ENCODE results near the gene CHURC1.

The CHURC1 gene

GRCh38 chr14:64953310-64953654 lies 39.0 kb downstream of the CHURC1 start:
- Histone ChIP-seq H3K9ac (ENCODE audit: low read depth, low read length) (no peak overlapping the region), H2AFZ (ENCODE audit: low read depth, low read length) (no peak overlapping the region), H3K27me3 (ENCODE audit: insufficient read depth, low read length, poor library complexity) (no peaks in the 10 kb centered on the region), H3K36me3 (ENCODE audit: insufficient read depth, low read length) (peaks cover 41% of the 10 kb centered on the region), H3K4me1 (ENCODE audit: insufficient read depth, low read length) (no peaks in the 10 kb centered on the region), H3K27ac (ENCODE audit: low read length) (no peak overlapping the region), H4K20me1 (ENCODE audit: insufficient read depth, low read length) (0 out of 2 replicates have a peak, but pooled peaks cover 3% of the 10 kb centered on the region), H3K9me3 (ENCODE audit: insufficient read depth, low read length, severe bottlenecking) (no peaks in the 10 kb centered on the region), H3K4me2 (ENCODE audit: insufficient read depth, low read length) (no peak overlapping the region), H3K79me2 (ENCODE audit: insufficient read depth, low read length) (no peaks in the 10 kb centered on the region), H3K4me3 (ENCODE audit: low read depth in 1 of 2, low read length in 2 of 2) (no peak overlapping the region)
- ATAC-seq (ENCODE audit: insufficient read depth, low read depth): 0 out of 3 replicates have a peak, but pooled peaks have one; percentile 18
- no peak for DNase-seq
- TF ChIP-seq EZH2 (IDR thresholded peaks at IDR 0.05; ENCODE audit: borderline replicate concordance, low read depth, low read length, severe bottlenecking) (no peak), CTCF (IDR thresholded peaks at IDR 0.05; ENCODE audit: borderline replicate concordance, extremely low read depth, low read length, poor library complexity, severe bottlenecking) (no peak)

- Histone ChIP-seq H2AFZ (ENCODE audit: low read depth, low read length) (no peak overlapping the region), H3K4me3 (ENCODE audit: low read depth in 1 of 2, low read length in 2 of 2) (no peak overlapping the region), H3K27me3 (ENCODE audit: insufficient read depth, low read length, poor library complexity) (no peaks in the 10 kb centered on the region), H3K4me1 (ENCODE audit: insufficient read depth, low read length) (no peaks in the 10 kb centered on the region), H3K9me3 (ENCODE audit: insufficient read depth, low read length, severe bottlenecking) (no peaks in the 10 kb centered on the region), H3K9ac (ENCODE audit: low read depth, low read length) (no peak overlapping the region), H3K27ac (ENCODE audit: low read length) (no peak overlapping the region), H3K79me2 (ENCODE audit: insufficient read depth, low read length) (no peaks in the 10 kb centered on the region), H4K20me1 (ENCODE audit: insufficient read depth, low read length) (peaks cover 5% of the 10 kb centered on the region; the same call in 1 of the 2 replicates), H3K36me3 (ENCODE audit: insufficient read depth, low read length) (peaks cover 37% of the 10 kb centered on the region), H3K4me2 (ENCODE audit: insufficient read depth, low read length) (no peak overlapping the region)
- ATAC-seq (ENCODE audit: insufficient read depth, low read depth): no peak
- no peak for DNase-seq
- TF ChIP-seq EZH2 (IDR thresholded peaks at IDR 0.05; ENCODE audit: borderline replicate concordance, low read depth, low read length, severe bottlenecking): no peak
- TF ChIP-seq CTCF (IDR thresholded peaks at IDR 0.05; ENCODE audit: borderline replicate concordance, extremely low read depth, low read length, poor library complexity, severe bottlenecking): no peak
Observed at GRCh38 chr14:64953661-64954060, 39.4 kb downstream of the CHURC1 start.

- ATAC-seq (ENCODE audit: insufficient read depth, low read depth) (no peak), DNase-seq (no peak)
- H3K79me2 ChIP-seq (ENCODE audit: insufficient read depth, low read length): no peaks in the 10 kb centered on the region
- peaks cover 11% of the 10 kb centered on the region; the same call in 1 of the 2 replicates for H4K20me1 ChIP-seq (ENCODE audit: insufficient read depth, low read length)
- no peaks in the 10 kb centered on the region for H3K27me3 ChIP-seq (ENCODE audit: insufficient read depth, low read length, poor library complexity)
- TF ChIP-seq CTCF (IDR thresholded peaks at IDR 0.05; ENCODE audit: borderline replicate concordance, extremely low read depth, low read length, poor library complexity, severe bottlenecking) (no peak), EZH2 (IDR thresholded peaks at IDR 0.05; ENCODE audit: borderline replicate concordance, low read depth, low read length, severe bottlenecking) (no peak)
- no peak overlapping the region for H3K9ac ChIP-seq (ENCODE audit: low read depth, low read length)
- H3K27ac ChIP-seq (ENCODE audit: low read length): no peak overlapping the region
- H3K4me2 ChIP-seq (ENCODE audit: insufficient read depth, low read length): no peak overlapping the region
- no peaks in the 10 kb centered on the region for H3K9me3 ChIP-seq (ENCODE audit: insufficient read depth, low read length, severe bottlenecking)
- no peak overlapping the region for H2AFZ ChIP-seq (ENCODE audit: low read depth, low read length)
- no peaks in the 10 kb centered on the region for H3K4me1 ChIP-seq (ENCODE audit: insufficient read depth, low read length)
- H3K36me3 ChIP-seq (ENCODE audit: insufficient read depth, low read length): peaks cover 37% of the 10 kb centered on the region
- no peak overlapping the region for H3K4me3 ChIP-seq (ENCODE audit: low read depth in 1 of 2, low read length in 2 of 2)
Observed at GRCh38 chr14:64954491-64955240, 40.4 kb downstream of the CHURC1 start.
